Effector memory CD8-positive, alpha-beta T cell (primary cell): ENCODE measurements around the gene AKAP13.
A peak's percentile ranks its signal among the peaks of the same experiment; 100 is the strongest.

ENCODE experiments used
- ATAC-seq: fragments of 150-1000 bp; cut with Tn5 transposase; replicated peaks from 2 replicates; pipeline ENCODE4 v1.10.0; 2021; ENCODE audit warnings: mild to moderate bottlenecking, moderate library complexity
- DNase-seq, 3 experiments: peaks; one replicate each; pipeline ENCODE4 v3.0.0; 2021
- H3K27ac Mint-ChIP-seq, 2 donors: one replicate each; pipeline ENCODE4 v1.8.0; 2022; ENCODE audit warnings: mild to moderate bottlenecking in 2 of 2, mixed read lengths in 2 of 2, moderate library complexity in 2 of 2
- H3K27me3 Mint-ChIP-seq, 2 donors: one replicate each; pipeline ENCODE4 v1.8.0; 2022; ENCODE audit warnings: mixed read lengths in 2 of 2
- H3K36me3 Mint-ChIP-seq: one replicate; pipeline ENCODE4 v1.8.0; 2022; ENCODE audit warnings: mild to moderate bottlenecking, moderate library complexity, mixed read lengths; ENCODE audit not compliant: insufficient read depth
- H3K4me1 Mint-ChIP-seq, 2 donors: one replicate each; pipeline ENCODE4 v1.8.0; 2022; ENCODE audit warnings: low read depth in 2 of 2, mixed read lengths in 2 of 2
- H3K4me3 Mint-ChIP-seq, 2 donors: one replicate each; pipeline ENCODE4 v1.8.0; 2022; ENCODE audit warnings: mild to moderate bottlenecking in 2 of 2, mixed read lengths in 2 of 2, moderate library complexity in 2 of 2
- H3K9me3 Mint-ChIP-seq, 2 donors: one replicate each; pipeline ENCODE4 v1.8.0; 2022; ENCODE audit warnings: mixed read lengths in 2 of 2

The AKAP13 gene

GRCh38 chr15:85692321-85692720 lies 311.9 kb downstream of the AKAP13 start:
- H3K36me3 Mint-ChIP-seq = peaks cover 69% of the 10 kb centered on the region

GRCh38 chr15:85692873-85693272 lies 312.5 kb downstream of the AKAP13 start:
- H3K27me3 Mint-ChIP-seq = no peaks in the 10 kb centered on the region
- H3K27ac Mint-ChIP-seq = peak overlapping the region; percentile 92 to 96
- no peaks in the 10 kb centered on the region for H3K9me3 Mint-ChIP-seq
- peaks cover 74% of the 10 kb centered on the region for H3K36me3 Mint-ChIP-seq
- DNase-seq (peak; percentile 46 to 65 (median 53)), ATAC-seq (peak; percentile 68)
- peak overlapping the region; percentile 86 to 97 for H3K4me3 Mint-ChIP-seq
- H3K4me1 Mint-ChIP-seq = peaks cover 49 to 70% of the 10 kb centered on the region in 2 donors

More at GRCh38 chr15:85692321-85692720, 311.9 kb downstream of the AKAP13 start:
- Mint-ChIP-seq H3K27me3 (no peaks in the 10 kb centered on the region), H3K9me3 (no peaks in the 10 kb centered on the region), H3K27ac (peak overlapping the region; percentile 92 to 96), H3K4me1 (peaks cover 48 to 73% of the 10 kb centered on the region in 2 donors), H3K4me3 (peak overlapping the region; percentile 86 to 97)
- no peak for ATAC-seq
- peak in 1 of 3 experiments; percentile 6 for DNase-seq

DNA sequence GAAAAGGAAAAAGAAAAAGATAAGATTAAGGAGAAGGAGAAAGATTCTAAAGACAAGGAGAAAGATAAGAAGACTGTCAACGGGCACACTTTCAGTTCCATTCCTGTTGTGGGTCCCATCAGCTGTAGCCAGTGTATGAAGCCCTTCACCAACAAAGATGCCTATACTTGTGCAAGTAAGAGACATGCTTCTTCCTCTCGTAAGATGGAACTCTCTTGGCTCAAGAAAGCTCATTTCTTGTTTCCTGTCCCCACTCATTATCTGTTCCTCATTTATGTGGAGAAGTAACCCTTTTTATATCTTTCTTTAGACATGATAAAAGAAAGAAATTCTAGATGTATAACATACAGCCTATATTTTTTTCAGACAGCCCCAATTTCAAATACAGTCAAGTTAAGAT lies 312.9 kb downstream of the AKAP13 start:
- Mint-ChIP-seq H3K4me3 (peak overlapping the region; percentile 86 to 97), H3K27me3 (no peaks in the 10 kb centered on the region), H3K9me3 (no peaks in the 10 kb centered on the region), H3K36me3 (peaks cover 78% of the 10 kb centered on the region), H3K27ac (peak overlapping the region; percentile 92 to 96), H3K4me1 (peaks cover 50 to 72% of the 10 kb centered on the region in 2 donors)
- no peak for ATAC-seq
- no peak for DNase-seq

GRCh38 chr15:85694091-85694490 lies 313.7 kb downstream of the AKAP13 start:
- no peaks in the 10 kb centered on the region for H3K27me3 Mint-ChIP-seq
- no peak for ATAC-seq
- peaks cover 44 to 67% of the 10 kb centered on the region in 2 donors for H3K4me1 Mint-ChIP-seq
- H3K36me3 Mint-ChIP-seq = peaks cover 86% of the 10 kb centered on the region
- no peak for DNase-seq
- H3K4me3 Mint-ChIP-seq = peak overlapping the region; percentile 86 to 97
- no peaks in the 10 kb centered on the region for H3K9me3 Mint-ChIP-seq
- H3K27ac Mint-ChIP-seq = peak overlapping the region; percentile 92 to 96

- Mint-ChIP-seq H3K27me3 (no peaks in the 10 kb centered on the region), H3K36me3 (peaks cover 68% of the 10 kb centered on the region), H3K4me1 (peaks cover 45 to 63% of the 10 kb centered on the region in 2 donors), H3K4me3 (peak overlapping the region in 1 of 2 donors; percentile 85), H3K27ac (peak overlapping the region; percentile 99), H3K9me3 (no peaks in the 10 kb centered on the region)
- no peak for DNase-seq
- no peak for ATAC-seq
Measured at GRCh38 chr15:85700767-85701166, 320.4 kb downstream of the AKAP13 start.

DNA sequence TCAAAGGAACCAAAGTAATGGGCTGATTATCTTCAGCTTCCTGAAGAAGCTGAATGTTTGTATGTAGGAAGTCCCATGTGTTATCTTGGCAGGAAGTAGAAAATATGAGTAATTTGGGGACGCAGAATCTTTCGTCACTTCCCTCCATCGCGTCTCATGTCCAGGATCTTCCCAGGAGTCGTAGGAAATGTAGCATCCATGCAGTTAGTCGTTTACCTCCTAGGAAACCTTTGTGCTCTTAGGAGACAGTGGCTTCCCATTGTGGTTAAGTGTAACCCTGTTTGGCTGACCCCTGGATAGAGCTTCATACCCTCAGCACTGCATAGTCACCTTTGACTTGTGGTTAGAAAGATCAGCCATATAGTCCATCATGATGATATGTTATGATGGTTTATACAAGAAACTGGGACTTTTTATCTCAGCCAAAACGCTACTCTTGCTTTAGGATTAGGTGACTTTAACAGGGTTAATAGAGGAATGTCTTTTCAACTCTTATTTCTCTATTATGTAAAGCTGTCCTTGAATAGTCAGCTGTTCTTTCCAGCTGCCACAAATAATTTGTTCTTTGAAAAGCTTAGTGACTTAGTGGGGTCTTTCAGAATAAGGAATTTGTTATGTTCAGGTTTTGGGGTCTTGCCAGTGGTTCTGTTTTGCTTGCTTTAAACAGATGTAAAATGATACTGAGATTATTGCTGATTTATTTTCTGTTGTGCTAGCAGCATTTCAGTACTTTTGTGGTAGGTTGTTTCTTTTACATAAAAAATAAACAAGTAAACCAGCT lies 322.1 kb downstream of the AKAP13 start:
- peaks cover 65% of the 10 kb centered on the region for H3K36me3 Mint-ChIP-seq
- peak overlapping the region; percentile 85 for H3K4me3 Mint-ChIP-seq
- ATAC-seq (peak; percentile 37), DNase-seq (peak; percentile 16 to 51 (median 21))
- H3K9me3 Mint-ChIP-seq = no peaks in the 10 kb centered on the region
- H3K27ac Mint-ChIP-seq = peak overlapping the region; percentile 99
- H3K4me1 Mint-ChIP-seq = peaks cover 53 to 70% of the 10 kb centered on the region in 2 donors
- H3K27me3 Mint-ChIP-seq = no peaks in the 10 kb centered on the region

GRCh38 chr15:85704066-85704465 lies 323.7 kb downstream of the AKAP13 start:
- Mint-ChIP-seq H3K4me3 (peak overlapping the region; percentile 85), H3K27me3 (no peaks in the 10 kb centered on the region), H3K9me3 (no peaks in the 10 kb centered on the region), H3K27ac (peak overlapping the region; percentile 99), H3K36me3 (peaks cover 58% of the 10 kb centered on the region), H3K4me1 (peaks cover 61 to 79% of the 10 kb centered on the region in 2 donors)
- no peak for DNase-seq
- no peak for ATAC-seq

DNA sequence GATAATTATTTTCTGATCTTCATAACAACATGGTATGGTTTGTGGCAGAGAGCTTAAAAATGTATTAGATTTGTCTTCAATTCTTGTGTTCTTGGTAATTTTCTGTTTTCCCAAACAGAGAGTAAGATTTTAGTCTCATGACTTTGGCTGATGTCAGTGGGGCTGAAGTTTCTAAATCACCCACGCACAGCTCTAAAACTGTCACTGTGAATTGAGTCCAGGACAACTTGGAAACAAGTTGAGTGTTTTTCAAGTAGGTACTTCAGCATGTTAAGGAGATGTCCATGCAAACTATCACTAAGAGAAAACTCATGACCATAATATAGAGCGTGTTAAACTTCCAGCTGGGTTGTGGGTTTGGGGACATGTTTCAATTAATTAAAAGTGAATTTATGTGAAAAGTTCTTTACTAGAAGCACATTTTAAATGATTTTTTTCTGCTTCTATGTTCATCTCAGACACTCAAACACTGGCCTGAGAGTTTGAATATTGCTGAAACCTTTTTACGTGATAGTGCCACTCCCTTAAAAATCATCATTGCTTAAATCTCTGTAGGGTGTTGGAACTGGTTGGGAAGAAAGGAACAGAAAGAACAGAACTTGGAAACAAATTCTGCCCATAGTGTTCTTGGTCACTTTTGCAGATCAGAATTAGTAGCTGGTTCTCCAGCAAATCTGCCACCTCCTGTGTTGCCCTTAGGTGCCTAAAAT lies 324.5 kb downstream of the AKAP13 start:
- H3K4me3 Mint-ChIP-seq = peak overlapping the region; percentile 85
- DNase-seq = no peak
- H3K27me3 Mint-ChIP-seq = no peaks in the 10 kb centered on the region
- H3K36me3 Mint-ChIP-seq = peaks cover 58% of the 10 kb centered on the region
- no peaks in the 10 kb centered on the region for H3K9me3 Mint-ChIP-seq
- peaks cover 62 to 80% of the 10 kb centered on the region in 2 donors for H3K4me1 Mint-ChIP-seq
- ATAC-seq = no peak
- H3K27ac Mint-ChIP-seq = peak overlapping the region; percentile 99

DNA sequence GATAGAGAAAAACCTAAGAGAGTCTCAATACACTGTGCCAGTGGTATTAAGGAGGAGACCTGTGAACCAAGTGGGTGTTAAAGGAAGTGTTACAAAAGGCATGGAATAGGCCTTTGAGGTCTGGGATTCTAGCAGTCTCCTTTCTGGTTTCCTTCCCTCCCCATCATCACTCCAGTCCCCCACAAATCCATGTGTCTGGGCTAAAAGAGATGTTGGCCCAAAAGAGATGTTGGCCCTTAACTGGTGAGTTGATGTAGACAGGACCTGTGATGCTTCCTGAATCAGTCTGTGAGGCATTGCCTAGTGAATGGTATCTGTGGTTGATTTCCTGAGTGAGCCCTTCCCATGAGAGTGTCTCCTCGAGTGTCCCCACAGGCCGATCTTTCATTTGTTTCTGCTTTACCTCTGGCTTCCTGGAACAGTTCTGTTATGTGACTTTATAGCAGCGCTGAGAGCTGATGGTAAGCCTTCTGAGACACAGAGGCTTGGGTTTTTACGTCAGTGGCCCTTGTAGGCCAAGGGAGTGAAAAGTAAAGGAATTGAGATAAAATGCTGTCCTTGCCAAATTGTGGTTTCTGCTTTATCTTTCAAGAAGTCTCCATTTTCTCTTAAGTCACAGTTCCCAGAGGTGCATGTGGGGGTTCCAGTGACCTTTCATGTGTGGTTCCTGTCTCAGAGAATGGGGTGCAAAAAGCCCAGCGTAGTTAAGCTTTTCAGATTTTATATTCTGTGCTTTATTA lies 326.5 kb downstream of the AKAP13 start:
- Mint-ChIP-seq H3K27ac (peak overlapping the region; percentile 95 to 99), H3K4me3 (peak overlapping the region; percentile 75 to 84), H3K4me1 (peaks cover 59 to 86% of the 10 kb centered on the region in 2 donors), H3K9me3 (no peaks in the 10 kb centered on the region), H3K27me3 (no peaks in the 10 kb centered on the region), H3K36me3 (peaks cover 68% of the 10 kb centered on the region)
- DNase-seq (peak; percentile 50 to 66 (median 52)), ATAC-seq (peak; percentile 68)

- H3K36me3 Mint-ChIP-seq = peaks cover 69% of the 10 kb centered on the region
- DNase-seq = no peak
Measured at GRCh38 chr15:85707519-85708338, 327.3 kb downstream of the AKAP13 start.

DNA sequence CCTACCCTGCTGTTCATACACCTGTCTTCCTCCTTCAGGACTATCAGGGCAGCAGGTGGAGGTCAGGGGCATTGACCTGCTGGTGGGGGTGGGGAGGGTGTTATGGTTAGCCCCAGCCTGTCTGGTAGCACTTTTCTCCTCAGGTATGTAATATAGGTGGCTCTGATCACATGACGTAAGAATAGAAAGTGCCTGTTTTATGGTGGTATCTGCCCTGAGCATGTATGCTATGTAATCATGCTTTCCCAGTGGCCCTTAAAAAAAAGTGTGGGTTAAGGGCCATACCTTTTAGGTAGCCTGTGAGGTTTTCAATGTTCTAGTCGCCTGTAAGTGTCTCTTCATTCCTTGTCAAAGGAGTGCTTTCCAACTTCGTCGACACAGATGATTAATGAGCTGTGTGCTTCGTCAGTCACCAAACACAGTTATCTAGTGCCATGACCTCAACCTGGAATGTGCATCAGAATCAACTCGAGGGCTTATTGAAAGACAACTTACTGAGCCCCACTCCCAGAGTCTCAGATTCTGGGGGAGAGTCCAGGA lies 328.1 kb downstream of the AKAP13 start:
- H3K9me3 Mint-ChIP-seq = no peaks in the 10 kb centered on the region
- peak overlapping the region; percentile 75 to 84 for H3K4me3 Mint-ChIP-seq
- H3K27me3 Mint-ChIP-seq = no peaks in the 10 kb centered on the region
- DNase-seq (no peak), ATAC-seq (no peak)
- H3K36me3 Mint-ChIP-seq = peaks cover 67% of the 10 kb centered on the region
- peak overlapping the region; percentile 95 to 99 for H3K27ac Mint-ChIP-seq
- H3K4me1 Mint-ChIP-seq = peaks cover 51 to 85% of the 10 kb centered on the region in 2 donors

More at GRCh38 chr15:85707519-85708338, 327.3 kb downstream of the AKAP13 start:
- peak overlapping the region; percentile 75 to 84 for H3K4me3 Mint-ChIP-seq
- H3K27me3 Mint-ChIP-seq = no peaks in the 10 kb centered on the region
- peaks cover 54 to 85% of the 10 kb centered on the region in 2 donors for H3K4me1 Mint-ChIP-seq
- H3K9me3 Mint-ChIP-seq = no peaks in the 10 kb centered on the region
- peak overlapping the region; percentile 95 to 99 for H3K27ac Mint-ChIP-seq
- peak; percentile 35 for ATAC-seq

DNA sequence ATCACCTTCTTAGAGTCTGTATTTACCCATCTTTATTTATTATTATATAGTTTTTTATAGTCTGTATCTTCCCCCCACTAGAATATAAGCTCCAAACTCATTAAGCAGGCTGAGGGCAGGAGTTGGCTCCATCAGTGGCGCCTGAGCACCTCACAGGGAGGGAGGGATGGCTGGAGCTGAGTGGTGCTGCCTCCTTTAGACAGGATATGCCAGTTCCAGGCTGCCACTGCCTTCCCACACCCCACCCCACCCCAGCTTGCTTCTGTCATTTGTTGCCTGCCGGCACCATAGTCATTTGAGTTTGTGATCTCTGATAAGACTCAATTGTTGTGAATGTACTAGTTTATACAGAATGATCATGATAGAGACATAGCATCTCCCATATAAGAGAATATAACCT lies 328.8 kb downstream of the AKAP13 start:
- Mint-ChIP-seq H3K36me3 (peaks cover 74% of the 10 kb centered on the region), H3K9me3 (no peaks in the 10 kb centered on the region), H3K4me1 (peaks cover 53 to 86% of the 10 kb centered on the region in 2 donors), H3K4me3 (no peak overlapping the region), H3K27ac (peak overlapping the region; percentile 95 to 99), H3K27me3 (no peaks in the 10 kb centered on the region)
- DNase-seq (no peak), ATAC-seq (no peak)
